Endothelial cell (in vitro differentiated cells): ENCODE measurements around the gene FHL1. TPM values are rescaled to one million over a fixed set of nuclear protein-coding genes. Genes with fewer than 3 reads are reported as not detected.

Experiments
- DNase-seq: peaks from one replicate; pipeline ENCODE4 v3.0.0; 2021; ENCODE audit warnings: low spot score
- H3K27ac Mint-ChIP-seq: one replicate; pipeline ENCODE4 v1.8.0; 2021; ENCODE audit warnings: mixed read lengths, inconsistent platforms; ENCODE audit not compliant: unreplicated experiment
- H3K27me3 Mint-ChIP-seq: one replicate; pipeline ENCODE4 v1.8.0; 2021; ENCODE audit warnings: mild to moderate bottlenecking, moderate library complexity, mixed read lengths, inconsistent platforms; ENCODE audit not compliant: unreplicated experiment
- H3K36me3 Mint-ChIP-seq: one replicate; pipeline ENCODE4 v1.8.0; 2021; ENCODE audit warnings: mild to moderate bottlenecking, low read depth, mixed read lengths, inconsistent platforms; ENCODE audit not compliant: unreplicated experiment
- H3K4me1 Mint-ChIP-seq: one replicate; pipeline ENCODE4 v1.8.0; 2021; ENCODE audit warnings: mild to moderate bottlenecking, mixed read lengths, inconsistent platforms; ENCODE audit not compliant: unreplicated experiment
- H3K4me3 Mint-ChIP-seq: one replicate; pipeline ENCODE4 v1.8.0; 2021; ENCODE audit warnings: mild to moderate bottlenecking, mixed read lengths, inconsistent platforms; ENCODE audit not compliant: unreplicated experiment
- H3K9me3 Mint-ChIP-seq: one replicate; pipeline ENCODE4 v1.8.0; 2021; ENCODE audit warnings: mixed read lengths, inconsistent platforms; ENCODE audit not compliant: unreplicated experiment
- total RNA-seq: library from RNA; stranded (reverse); fragmentation: NEBNext Ultra II Directional; extraction: Animal tissue kit (Norgen Biotek cat#: 25700); gene quantifications from one replicate; pipeline ENCODE4 v1.2.1, GENCODE V29; 2021; ENCODE audit not compliant: unreplicated experiment
- TF ChIP-seq, protein P1 (sequence below): fragments of 200-600 bp; sonication (generic); IDR thresholded peaks from one replicate; pipeline ENCODE4 v1.5.0; 2021; ENCODE audit warnings: antibody characterized with exemption; ENCODE audit not compliant: unreplicated experiment

The FHL1 gene
- total RNA-seq, 1 donor from 2014 or later: 5.6 TPM

DNA sequence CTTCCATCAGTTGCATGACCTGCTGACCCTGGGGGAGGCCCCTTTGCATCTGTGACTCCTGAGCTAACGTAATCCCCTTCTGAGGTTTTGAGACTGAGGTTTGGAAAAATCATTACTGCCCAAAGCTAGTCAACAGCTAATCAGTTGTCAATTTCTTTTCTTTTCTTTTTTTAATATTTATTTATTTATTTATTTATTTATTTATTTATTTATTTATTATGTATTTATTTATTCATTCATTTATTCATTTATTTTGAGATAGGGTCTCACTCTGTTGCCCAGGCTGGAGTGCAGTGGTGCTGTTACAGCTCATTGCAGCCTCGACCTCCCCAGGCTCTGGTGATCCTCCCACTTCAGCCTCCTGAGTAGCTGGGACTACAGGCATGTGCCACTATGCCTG, 25.1 kb upstream of the FHL1 start:
- no peaks in the 10 kb centered on the region for H3K4me1 Mint-ChIP-seq
- no peak overlapping the region for H3K4me3 Mint-ChIP-seq
- peaks cover 1% of the 10 kb centered on the region for H3K27me3 Mint-ChIP-seq
- H3K9me3 Mint-ChIP-seq: no peaks in the 10 kb centered on the region
- TF ChIP-seq, protein P1, sequence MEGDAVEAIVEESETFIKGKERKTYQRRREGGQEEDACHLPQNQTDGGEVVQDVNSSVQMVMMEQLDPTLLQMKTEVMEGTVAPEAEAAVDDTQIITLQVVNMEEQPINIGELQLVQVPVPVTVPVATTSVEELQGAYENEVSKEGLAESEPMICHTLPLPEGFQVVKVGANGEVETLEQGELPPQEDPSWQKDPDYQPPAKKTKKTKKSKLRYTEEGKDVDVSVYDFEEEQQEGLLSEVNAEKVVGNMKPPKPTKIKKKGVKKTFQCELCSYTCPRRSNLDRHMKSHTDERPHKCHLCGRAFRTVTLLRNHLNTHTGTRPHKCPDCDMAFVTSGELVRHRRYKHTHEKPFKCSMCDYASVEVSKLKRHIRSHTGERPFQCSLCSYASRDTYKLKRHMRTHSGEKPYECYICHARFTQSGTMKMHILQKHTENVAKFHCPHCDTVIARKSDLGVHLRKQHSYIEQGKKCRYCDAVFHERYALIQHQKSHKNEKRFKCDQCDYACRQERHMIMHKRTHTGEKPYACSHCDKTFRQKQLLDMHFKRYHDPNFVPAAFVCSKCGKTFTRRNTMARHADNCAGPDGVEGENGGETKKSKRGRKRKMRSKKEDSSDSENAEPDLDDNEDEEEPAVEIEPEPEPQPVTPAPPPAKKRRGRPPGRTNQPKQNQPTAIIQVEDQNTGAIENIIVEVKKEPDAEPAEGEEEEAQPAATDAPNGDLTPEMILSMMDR: no peak
- no peaks in the 10 kb centered on the region for H3K36me3 Mint-ChIP-seq
- no peak for DNase-seq
- no peak overlapping the region for H3K27ac Mint-ChIP-seq

DNA sequence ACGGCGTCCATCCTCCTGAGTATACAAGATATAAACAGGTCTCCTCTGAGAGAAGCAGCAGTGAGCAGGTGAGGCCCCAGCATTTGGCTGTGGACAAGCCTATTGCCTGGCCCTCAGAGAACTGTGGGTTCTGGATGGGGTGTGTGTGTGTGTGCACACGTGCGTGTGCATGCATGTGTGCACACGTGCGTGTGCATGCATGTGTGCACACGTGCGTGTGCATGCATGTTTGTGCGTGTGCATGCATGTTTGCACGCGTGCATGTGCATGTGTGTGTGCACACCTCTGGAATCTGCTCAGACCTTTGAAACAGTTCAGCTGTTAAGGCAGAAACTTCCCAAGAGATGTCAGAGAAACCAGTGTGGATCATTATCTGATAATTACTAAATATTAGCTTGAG, 22.2 kb upstream of the FHL1 start:
- H3K9me3 Mint-ChIP-seq: no peaks in the 10 kb centered on the region
- H3K27me3 Mint-ChIP-seq: peaks cover 1% of the 10 kb centered on the region
- TF ChIP-seq, protein P1: no peak
- no peak for DNase-seq
- H3K27ac Mint-ChIP-seq: no peak overlapping the region
- no peaks in the 10 kb centered on the region for H3K36me3 Mint-ChIP-seq
- H3K4me1 Mint-ChIP-seq: no peaks in the 10 kb centered on the region
- H3K4me3 Mint-ChIP-seq: no peak overlapping the region

DNA sequence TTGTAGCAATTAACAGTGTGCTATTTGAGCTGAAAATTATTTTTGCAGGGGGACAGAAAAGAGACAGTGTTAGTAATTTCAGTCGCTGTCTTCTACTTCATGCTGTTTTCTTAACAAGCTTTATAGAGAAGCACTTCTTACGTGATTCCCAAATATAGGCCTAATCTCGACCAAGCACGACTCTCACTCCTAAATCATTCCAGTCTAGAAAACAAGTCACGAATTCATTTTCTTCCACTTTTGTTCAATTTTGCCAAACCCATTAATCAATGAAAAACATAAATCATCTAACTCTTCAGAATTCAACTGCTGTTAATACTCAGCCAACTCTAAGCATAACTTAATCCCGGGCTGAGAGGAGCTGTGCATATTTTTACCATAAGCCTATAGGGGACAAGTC, 21.0 kb upstream of the FHL1 start:
- no peaks in the 10 kb centered on the region for H3K4me1 Mint-ChIP-seq
- H3K27ac Mint-ChIP-seq: no peak overlapping the region
- H3K9me3 Mint-ChIP-seq: no peaks in the 10 kb centered on the region
- TF ChIP-seq, protein P1: no peak
- DNase-seq: no peak
- no peak overlapping the region for H3K4me3 Mint-ChIP-seq
- no peaks in the 10 kb centered on the region for H3K36me3 Mint-ChIP-seq
- peaks cover 1% of the 10 kb centered on the region for H3K27me3 Mint-ChIP-seq

DNA sequence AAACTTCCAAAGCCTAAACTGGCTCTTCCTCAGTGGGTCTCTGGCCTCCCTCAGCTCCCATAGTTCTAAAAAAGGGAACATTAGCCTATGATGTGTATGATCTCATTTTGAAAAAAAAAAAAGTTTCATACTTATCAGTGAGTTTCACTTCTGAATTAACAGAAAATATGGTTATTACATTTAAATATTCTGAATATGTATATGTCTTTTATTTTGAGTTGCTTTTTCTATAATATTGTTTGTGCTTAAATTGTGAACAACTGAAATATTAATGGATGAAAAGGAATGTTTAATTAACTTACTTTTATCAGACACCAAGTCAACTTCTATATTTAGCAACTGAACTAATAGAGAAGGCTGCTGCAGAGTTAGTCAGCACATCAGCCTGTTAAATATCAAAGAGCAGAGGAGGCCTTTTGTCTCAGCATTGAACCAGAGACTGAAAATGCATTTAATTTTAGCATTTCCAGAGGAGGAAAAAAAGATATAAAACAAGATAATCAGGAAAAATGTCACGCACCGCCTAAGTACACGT, 20.4 kb upstream of the FHL1 start:
- no peak for DNase-seq
- TF ChIP-seq, protein P1: no peak
- H3K9me3 Mint-ChIP-seq: no peaks in the 10 kb centered on the region
- no peaks in the 10 kb centered on the region for H3K36me3 Mint-ChIP-seq
- peaks cover 1% of the 10 kb centered on the region for H3K27me3 Mint-ChIP-seq
- H3K27ac Mint-ChIP-seq: no peak overlapping the region
- no peaks in the 10 kb centered on the region for H3K4me1 Mint-ChIP-seq
- H3K4me3 Mint-ChIP-seq: no peak overlapping the region

DNA sequence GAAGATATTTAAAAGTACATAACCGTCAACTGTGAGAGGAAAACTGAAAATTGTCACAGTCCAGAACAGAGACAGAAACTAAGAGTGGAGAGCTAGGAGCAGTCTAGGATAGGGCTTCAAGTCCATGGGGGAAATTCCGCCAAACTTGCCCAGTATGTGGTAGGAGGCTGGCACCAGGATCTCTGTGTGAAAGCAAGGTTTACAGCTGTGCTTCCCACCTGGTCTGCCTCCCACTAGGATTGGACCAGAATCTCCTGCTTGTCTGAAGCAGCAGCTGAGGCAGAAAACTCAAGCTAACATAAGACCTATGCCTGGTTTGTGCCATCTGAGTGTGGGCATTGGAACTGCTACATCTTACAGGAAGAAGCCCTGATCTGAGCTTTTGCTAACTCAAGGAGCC, 18.6 kb upstream of the FHL1 start:
- H3K36me3 Mint-ChIP-seq: no peaks in the 10 kb centered on the region
- H3K4me1 Mint-ChIP-seq: no peaks in the 10 kb centered on the region
- H3K4me3 Mint-ChIP-seq: no peak overlapping the region
- H3K27me3 Mint-ChIP-seq: peaks cover 1% of the 10 kb centered on the region
- no peak for DNase-seq
- no peak overlapping the region for H3K27ac Mint-ChIP-seq
- no peaks in the 10 kb centered on the region for H3K9me3 Mint-ChIP-seq
- TF ChIP-seq, protein P1: no peak
